OCI-LY1 (cell line): ENCODE results near the gene SEMA4B.
"Not testable (repeated sequence)": the region's sequence is repeated elsewhere in the genome, so short reads cannot be mapped to it uniquely, and the experiment has no call there.

Source experiments
- EZH2 ChIP-seq: fragments of 200-600 bp; sonication (generic), shearing (Covaris generic); IDR thresholded peaks from 2 replicates; pipeline ENCODE4 v1.8.0; 2017; ENCODE audit warnings: borderline replicate concordance, mixed run types, mild to moderate bottlenecking, antibody characterized with exemption, low read length, moderate library complexity, mixed read lengths
- TF ChIP-seq, protein P1 (sequence below): fragments of 200-600 bp; sonication (generic), shearing (Covaris generic); IDR thresholded peaks from 2 replicates; pipeline ENCODE4 v1.5.1; 2017; ENCODE audit warnings: mild to moderate bottlenecking, antibody characterized with exemption, low read length, moderate library complexity, mixed read lengths

DNA sequence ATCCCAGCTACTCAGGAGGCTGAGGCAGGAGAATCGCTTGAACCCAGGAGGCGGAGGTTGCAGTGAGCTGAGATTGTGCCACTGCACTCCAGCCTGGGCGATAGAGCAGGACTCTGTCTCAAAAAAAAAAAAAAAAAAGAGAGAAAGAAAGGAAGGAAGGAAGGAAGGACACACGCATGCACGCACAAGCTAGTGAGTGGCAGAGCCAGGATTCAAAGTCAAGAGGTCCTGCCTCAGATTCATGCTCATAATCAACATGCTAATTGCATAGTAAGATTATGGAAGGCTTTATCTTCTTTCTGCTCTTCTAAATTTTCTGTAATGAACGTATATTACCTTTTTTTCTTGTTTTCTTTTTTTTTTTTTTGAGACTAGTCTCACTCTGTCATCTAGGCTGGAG lies 59.6 kb downstream of the SEMA4B start:
- not testable (repeated sequence) for TF ChIP-seq EZH2
- TF ChIP-seq, protein P1, sequence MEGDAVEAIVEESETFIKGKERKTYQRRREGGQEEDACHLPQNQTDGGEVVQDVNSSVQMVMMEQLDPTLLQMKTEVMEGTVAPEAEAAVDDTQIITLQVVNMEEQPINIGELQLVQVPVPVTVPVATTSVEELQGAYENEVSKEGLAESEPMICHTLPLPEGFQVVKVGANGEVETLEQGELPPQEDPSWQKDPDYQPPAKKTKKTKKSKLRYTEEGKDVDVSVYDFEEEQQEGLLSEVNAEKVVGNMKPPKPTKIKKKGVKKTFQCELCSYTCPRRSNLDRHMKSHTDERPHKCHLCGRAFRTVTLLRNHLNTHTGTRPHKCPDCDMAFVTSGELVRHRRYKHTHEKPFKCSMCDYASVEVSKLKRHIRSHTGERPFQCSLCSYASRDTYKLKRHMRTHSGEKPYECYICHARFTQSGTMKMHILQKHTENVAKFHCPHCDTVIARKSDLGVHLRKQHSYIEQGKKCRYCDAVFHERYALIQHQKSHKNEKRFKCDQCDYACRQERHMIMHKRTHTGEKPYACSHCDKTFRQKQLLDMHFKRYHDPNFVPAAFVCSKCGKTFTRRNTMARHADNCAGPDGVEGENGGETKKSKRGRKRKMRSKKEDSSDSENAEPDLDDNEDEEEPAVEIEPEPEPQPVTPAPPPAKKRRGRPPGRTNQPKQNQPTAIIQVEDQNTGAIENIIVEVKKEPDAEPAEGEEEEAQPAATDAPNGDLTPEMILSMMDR: not testable (repeated sequence)
